Fibroblast of villous mesenchyme (primary cell): Measurements from ENCODE around the gene ETHE1. TPM values are rescaled to one million over a fixed set of nuclear protein-coding genes. Genes with fewer than 3 reads are reported as not detected.

Experiments
- DNase-seq: peaks from one replicate; pipeline ENCODE4 v3.0.0-alpha.2; 2010; ENCODE audit warnings: low read depth
- H3K4me3 ChIP-seq: 2 replicates; pipeline ENCODE4 v1.5.1; 2011; ENCODE audit warnings: low read depth, mild to moderate bottlenecking, low read length
- total RNA-seq: library from RNA; depleted of rRNA; stranded (reverse); fragments of >200 nt; gene quantifications from 2 replicates; pipeline ENCODE4 v1.2.3, GENCODE V29; 2012
- TF ChIP-seq, protein P1 (sequence below): IDR thresholded peaks from 2 replicates; pipeline ENCODE4 v1.5.1; 2012; ENCODE audit warnings: low read depth, mild to moderate bottlenecking, low read length; ENCODE audit not compliant: insufficient read depth

The ETHE1 gene
- total RNA-seq, 1 donor = 113 TPM

DNA sequence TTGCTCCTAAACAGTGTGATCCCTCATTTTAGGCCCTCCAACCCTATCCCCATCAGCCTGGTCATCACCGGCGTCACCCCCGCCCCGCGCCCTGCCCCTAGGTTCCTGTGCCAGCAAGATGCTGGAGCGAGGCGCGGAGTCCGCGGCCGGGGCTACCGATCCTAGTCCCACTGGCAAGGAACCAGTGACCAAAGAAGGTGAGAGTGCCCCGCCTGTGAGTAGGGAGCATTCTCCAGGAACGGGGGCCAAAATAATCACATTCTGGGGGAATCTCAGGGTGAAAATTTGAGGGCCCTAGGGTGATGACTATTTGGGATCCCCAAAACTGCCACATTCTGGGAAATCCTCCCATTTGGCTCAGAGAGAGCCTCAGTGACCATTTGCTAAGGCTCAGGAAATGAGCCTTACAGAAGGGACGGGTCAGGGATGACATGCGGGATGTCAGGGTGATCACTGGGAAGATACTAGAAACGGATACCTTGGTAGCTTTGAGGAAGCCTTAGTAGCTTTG is 7.4 kb upstream of the ETHE1 start:
- peak overlapping the region; percentile 51 for H3K4me3 ChIP-seq
- TF ChIP-seq, protein P1, sequence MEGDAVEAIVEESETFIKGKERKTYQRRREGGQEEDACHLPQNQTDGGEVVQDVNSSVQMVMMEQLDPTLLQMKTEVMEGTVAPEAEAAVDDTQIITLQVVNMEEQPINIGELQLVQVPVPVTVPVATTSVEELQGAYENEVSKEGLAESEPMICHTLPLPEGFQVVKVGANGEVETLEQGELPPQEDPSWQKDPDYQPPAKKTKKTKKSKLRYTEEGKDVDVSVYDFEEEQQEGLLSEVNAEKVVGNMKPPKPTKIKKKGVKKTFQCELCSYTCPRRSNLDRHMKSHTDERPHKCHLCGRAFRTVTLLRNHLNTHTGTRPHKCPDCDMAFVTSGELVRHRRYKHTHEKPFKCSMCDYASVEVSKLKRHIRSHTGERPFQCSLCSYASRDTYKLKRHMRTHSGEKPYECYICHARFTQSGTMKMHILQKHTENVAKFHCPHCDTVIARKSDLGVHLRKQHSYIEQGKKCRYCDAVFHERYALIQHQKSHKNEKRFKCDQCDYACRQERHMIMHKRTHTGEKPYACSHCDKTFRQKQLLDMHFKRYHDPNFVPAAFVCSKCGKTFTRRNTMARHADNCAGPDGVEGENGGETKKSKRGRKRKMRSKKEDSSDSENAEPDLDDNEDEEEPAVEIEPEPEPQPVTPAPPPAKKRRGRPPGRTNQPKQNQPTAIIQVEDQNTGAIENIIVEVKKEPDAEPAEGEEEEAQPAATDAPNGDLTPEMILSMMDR = no peak
- DNase-seq = no peak

DNA sequence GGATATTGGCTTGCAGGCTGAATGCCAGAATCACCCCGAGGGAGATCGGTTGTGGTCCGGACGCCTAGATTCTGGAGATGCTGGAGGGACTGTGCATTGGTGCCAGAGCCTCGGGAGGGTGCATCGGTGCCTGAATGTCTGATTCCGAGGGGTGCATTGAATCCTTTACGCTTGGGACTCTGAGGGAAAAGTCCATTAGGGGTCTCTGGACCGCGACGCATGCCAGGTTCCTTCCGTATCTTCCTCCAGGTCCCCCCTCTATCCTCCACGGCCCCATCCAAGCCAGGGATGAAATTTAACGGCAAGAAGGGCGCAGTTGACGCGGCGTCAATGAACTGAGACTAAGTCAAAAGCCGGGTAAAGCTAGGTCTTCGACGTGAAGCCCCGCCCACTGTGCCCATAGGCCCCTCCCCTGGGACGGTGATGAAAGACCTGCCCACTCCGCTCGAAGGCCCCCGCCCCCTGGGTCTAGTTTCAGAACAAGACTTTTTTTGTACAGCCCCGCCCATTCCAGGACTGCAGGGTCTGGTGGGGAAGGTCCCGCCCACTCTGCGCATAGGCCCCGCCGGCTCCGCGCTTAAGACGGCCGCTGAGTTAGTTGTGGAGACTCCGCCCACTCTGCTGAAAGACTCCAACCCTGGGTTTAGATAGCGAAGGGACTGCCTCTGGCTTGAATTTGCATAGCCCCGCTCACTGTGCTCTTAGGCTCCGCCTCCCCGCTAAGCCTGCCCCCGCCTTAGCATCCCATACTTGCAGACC is 6.7 kb upstream of the ETHE1 start:
- peak; percentile 100 for DNase-seq
- TF ChIP-seq, protein P1 = no peak
- peak overlapping the region; percentile 69 for H3K4me3 ChIP-seq

DNA sequence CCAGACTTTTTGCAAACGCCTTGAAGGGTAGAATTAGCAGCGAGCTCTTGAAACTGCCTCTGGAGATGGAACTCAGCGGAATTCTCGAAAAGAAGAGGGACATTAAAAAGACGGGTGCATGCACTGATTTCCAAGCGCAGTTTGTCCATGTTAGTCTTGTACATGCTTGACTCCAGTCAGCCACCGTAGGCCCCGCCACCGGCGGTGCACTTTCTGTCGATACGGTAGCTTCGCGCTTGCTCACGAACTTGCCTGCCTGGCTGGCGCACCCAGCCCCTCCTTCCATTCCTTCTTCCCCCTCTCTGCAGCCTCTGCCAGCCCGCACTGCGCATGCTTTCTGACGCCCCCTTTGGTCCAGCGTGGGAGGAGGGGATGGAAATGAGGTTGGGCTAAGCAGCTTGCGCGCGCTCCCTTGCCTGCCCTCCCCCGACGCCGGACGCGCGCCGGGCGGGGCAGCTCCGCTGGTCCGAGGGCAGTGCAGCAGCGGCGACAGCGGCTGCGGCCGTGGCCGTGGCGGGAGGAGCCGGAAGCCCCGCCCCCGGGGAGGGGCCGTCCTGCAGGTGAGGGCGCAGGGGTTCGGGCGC is 6.1 kb upstream of the ETHE1 start, which contains the start of gene ZNF575:
Gene ZNF575 (plus strand): TSS at position 227 of the 584 bp plus-strand sequence. CDS start 1,235 bp downstream, outside the sequence.
- peak within 1 kb of the TSS; percentile 69 for H3K4me3 ChIP-seq
- TF ChIP-seq, protein P1 = no peak
- peak; percentile 95 for DNase-seq

DNA sequence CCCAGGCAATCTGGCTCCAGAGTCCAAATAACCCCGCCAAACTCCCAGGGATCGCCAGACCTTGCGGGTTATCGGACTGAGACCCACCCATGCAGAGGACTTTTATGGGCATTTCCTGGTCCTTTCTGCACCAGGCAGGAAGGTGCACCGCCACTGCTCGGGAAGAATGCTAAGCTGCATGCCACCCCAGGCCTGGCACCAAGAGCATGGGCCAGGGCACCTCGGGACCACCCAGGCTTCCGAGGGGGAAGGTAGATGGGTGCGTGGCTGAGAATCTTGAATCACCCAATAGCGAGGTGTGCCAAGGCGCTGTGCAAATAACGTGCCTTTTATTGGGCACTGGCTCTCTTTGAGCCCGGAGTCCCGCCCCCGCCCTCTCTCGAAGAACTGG is 5.6 kb upstream of the ETHE1 start:
- DNase-seq = peak; percentile 45
- TF ChIP-seq, protein P1 = no peak
- H3K4me3 ChIP-seq = peak overlapping the region; percentile 69

DNA sequence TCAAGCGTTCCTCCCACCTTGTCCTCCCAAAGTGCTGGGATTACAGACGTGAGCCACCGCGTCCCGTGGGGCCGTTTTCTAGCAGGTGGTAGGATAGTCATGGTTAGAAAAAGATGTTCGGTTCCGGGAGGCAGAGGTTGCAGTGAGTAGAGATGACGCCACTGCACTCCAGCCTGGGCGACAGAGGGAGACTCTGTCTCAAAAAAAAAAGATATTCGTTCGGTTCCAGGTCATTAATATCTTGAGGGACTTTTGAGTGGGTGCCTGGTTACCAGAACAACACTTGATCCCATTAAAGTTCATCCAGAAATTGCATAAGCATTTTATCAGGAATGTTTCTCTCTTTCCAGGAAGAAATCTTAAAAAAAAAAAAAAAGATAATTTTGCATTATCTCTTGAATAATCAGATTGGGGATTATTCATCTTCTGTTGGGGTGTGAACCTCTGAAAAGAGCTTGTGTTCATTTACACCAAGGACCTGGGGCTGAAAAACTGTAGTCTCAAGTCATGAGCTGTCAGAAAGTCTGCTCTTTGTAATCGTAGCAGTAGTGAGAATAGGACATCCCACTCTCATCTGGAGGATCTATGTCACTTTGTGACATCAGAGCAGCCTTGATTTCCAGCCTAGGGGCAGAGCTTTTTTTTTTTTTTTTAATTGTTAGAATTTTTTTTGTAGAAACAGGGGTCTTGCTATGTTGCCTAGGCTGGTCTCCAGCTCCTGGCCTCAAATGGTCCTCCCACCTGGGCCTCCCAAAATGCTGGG is 1.0 kb upstream of the ETHE1 start:
- TF ChIP-seq, protein P1 = no peak
- peak; percentile 37 for DNase-seq
- peak overlapping the region; percentile 6 for H3K4me3 ChIP-seq

DNA sequence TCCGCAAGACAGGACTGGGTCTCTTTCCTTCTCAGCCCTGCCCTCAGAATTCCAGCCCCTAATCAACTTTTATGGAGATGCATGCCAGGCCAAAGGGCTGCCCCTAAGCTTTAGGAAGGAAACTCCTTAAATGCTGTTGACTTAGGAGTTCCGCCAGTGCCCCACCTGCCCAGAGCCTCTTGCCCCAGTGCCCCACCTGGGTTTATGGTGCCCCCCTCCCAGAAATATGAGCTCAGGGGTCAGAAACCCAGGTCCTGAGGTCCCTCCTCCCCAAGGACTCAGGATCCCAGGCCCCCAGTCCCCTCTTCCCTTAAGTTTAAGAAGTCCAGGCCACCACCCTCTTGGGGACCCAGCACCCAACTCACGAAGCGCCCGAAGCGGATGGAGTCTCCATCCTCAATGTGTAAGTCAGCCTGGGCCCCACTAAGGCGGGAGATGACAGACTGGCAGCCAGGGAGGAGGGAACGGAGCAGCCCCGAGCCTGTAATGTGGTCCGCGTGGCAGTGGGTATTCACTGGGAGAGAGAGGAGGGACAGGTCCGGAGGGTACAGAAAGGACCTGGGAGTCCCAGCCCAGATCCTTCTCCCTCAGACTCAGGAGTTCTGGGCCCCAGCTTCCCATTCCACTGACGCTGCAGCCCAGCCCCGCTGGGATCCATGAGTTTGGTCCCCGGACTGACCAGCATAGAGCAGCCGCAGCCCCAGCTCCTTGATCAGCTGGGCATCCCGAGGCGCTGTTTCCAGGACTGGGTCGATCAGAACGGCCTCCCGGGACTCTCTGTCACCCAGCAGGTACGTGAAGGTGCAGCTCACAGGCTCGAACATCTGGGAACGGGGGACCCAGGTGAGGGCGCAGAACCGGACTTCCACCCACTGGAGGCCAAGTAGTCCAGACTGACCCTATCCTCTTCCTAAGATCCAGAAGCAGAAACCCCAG is 897 bp downstream of the ETHE1 start:
- TF ChIP-seq, protein P1 = no peak
- H3K4me3 ChIP-seq = peak overlapping the region; percentile 90
- DNase-seq = peak; percentile 13
